Glomerular visceral epithelial cell (primary cell): Measurements from ENCODE around the gene ZBTB48.

Experiments
- DNase-seq: peaks from one replicate; pipeline ENCODE4 v3.0.0-alpha.2; 2016; ENCODE audit errors: extremely low spot score

The ZBTB48 gene

GRCh38 chr1:6572653-6573383 is 7.0 kb upstream of the ZBTB48 start:
- DNase-seq: no peak

- no peak for DNase-seq
Observed at GRCh38 chr1:6574025-6574620, 5.7 kb upstream of the ZBTB48 start.

DNA sequence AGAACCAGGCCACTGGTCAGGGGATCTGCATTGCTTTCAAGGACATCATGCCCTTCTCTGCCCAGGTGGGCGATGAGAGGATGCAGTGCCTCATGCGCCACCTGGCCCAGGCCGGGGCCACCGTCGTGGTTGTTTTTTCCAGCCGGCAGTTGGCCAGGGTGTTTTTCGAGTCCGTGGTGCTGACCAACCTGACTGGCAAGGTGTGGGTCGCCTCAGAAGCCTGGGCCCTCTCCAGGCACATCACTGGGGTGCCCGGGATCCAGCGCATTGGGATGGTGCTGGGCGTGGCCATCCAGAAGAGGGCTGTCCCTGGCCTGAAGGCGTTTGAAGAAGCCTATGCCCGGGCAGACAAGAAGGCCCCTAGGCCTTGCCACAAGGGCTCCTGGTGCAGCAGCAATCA is 5.0 kb upstream of the ZBTB48 start:
- no peak for DNase-seq

DNA sequence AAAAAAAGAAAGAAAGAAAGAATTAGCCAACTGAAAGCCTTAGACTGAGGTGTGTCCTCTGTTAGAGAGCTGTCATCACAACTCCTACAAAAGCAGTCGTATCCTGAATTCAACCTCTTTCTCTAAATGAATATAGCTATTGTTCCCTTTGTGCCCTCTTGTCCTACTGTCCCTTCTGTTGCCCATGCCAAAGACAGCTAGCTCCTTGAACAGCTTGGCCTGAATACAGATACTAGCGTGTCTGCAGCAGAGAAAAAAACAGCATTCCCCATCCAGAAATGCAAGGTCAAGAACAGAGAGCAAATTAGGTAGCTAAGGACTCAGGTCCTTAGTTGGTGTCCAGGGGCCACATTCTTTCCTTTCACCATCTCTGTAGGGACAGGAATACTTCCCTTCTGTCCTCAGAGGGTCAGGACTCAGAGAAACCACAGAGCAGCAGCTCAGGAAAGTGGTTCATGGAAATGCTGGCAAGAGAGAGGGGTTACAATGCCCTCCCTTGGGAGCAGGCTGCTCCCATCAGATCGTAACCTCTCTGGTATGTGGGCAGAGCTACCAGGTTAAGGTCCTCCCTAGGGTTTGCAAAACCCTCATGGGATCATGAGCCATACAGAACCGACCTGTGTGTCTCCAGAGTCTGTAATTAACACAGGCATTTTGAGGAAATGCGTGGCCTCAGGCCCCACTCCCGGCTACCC is 1.8 kb upstream of the ZBTB48 start:
- no peak for DNase-seq

GRCh38 chr1:6578624-6579373 is 995 bp upstream of the ZBTB48 start:
- no peak for DNase-seq

DNA sequence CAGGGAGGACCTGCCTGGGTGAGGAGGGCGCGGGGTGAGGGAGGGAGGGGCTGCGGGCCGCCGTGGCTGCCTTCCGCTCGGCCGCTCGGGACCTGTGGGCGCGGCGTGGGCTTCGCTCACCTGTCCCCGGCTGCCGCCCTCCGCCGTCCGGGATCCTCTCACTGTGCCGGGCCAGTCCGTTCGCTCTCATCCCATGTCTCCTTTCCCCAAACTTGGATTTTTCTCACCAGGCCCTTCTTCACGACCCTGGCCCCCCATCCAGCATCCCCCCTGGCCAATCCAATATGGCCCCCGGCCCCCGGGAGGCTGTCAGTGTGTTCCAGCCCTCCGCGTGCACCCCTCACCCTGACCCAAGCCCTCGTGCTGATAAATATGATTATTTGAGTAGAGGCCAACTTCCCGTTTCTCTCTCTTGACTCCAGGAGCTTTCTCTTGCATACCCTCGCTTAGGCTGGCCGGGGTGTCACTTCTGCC is 362 bp downstream of the ZBTB48 start:
- DNase-seq: no peak

DNA sequence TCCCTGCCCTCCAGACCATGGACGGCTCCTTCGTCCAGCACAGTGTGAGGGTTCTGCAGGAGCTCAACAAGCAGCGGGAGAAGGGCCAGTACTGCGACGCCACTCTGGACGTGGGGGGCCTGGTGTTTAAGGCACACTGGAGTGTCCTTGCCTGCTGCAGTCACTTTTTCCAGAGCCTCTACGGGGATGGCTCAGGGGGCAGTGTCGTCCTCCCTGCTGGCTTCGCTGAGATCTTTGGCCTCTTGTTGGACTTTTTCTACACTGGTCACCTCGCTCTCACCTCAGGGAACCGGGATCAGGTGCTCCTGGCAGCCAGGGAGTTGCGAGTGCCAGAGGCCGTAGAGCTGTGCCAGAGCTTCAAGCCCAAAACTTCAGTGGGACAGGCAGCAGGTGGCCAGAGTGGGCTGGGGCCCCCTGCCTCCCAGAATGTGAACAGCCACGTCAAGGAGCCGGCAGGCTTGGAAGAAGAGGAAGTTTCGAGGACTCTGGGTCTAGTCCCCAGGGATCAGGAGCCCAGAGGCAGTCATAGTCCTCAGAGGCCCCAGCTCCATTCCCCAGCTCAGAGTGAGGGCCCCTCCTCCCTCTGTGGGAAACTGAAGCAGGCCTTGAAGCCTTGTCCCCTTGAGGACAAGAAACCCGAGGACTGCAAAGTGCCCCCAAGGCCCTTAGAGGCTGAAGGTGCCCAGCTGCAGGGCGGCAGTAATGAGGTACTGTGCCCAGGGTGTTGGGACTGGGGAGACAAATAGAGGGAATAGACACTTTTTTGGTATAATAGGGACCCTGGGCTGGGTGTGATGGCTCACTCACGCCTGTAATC is 1.0 kb downstream of the ZBTB48 start:
- no peak for DNase-seq

DNA sequence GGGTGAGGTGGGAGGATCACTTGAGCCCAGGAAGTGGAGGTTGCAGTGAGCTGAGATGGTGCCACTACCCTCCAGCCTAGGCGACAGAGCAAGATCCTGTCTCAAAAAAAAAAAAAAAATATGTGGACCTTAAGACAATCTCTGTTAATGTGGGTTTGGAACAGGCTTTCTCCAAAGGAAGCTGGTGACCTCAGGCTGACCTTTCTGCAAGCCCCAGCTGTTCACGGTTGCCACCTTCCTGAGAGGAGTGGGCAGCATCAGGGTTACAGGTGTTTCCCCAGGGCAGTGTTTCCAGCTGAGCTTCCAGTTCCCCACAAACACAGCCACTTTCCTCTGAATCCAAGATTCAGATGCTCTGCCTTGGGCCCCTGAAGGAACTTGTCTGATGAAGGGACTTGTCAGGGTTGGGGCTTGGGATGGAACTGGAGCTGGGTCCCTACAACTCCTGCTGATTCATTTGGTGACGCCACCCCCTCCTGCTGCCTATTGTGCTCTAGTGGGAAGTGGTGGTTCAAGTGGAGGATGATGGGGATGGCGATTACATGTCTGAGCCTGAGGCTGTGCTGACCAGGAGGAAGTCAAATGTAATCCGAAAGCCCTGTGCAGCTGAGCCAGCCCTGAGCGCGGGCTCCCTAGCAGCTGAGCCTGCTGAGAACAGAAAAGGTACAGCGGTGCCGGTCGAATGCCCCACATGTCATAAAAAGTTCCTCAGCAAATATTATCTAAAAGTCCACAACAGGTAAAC is 1.9 kb downstream of the ZBTB48 start:
- DNase-seq: no peak

DNA sequence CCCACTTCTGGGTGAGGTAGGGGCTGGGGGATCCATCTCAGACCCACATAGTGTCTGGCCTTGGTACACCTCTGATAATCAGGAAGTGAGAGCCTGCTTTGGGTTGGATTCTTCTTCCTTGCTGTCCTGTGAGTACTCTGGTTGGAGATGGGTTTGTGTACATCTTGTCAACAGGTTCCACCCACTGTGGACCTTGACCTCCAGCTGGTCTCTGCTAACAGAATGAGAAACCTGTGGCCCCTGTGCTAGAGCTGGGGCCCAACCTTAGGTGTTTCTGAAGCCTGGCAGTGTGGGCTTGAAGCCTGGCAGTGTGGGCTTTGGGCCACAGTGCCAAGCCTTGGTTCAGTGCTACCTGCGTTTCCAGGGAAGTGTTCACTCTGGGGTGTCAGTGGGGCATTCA is 2.6 kb downstream of the ZBTB48 start:
- no peak for DNase-seq

GRCh38 chr1:6584126-6585080 is 4.6 kb downstream of the ZBTB48 start:
- DNase-seq: no peak

DNA sequence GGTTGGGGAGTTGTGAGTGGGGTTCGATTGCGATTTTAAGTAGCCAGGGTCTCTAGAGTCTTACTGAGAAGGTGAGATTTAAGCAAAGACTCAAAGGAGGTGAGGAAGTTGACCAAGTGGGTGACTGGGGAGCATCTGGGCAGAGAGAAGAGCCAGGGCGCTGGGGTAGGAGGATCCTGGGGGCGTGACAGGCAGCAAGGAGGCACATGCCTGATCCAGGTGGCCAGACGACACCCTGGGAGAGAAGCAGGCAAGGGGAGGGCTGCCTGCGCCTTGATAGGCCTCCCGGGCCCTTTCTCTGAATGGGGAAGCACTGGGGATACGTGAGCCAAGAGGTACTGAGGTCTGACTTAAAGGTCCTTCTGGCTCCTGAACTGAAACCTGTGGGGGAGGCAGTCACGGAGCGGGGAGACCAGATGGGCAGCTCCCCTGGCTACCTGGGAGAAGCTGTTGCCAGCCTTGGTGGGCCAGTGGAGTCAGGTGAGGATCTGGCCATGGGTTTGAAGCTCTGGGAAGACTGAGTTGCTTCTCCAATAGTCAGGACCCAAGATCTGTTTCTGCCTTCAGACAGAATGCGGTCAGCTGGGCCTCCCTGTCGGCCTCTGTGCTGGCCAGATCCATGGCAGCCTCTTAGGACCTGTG is 5.4 kb downstream of the ZBTB48 start:
- no peak for DNase-seq

- no peak for DNase-seq
Observed at GRCh38 chr1:6585841-6586240, 6.0 kb downstream of the ZBTB48 start.

DNA sequence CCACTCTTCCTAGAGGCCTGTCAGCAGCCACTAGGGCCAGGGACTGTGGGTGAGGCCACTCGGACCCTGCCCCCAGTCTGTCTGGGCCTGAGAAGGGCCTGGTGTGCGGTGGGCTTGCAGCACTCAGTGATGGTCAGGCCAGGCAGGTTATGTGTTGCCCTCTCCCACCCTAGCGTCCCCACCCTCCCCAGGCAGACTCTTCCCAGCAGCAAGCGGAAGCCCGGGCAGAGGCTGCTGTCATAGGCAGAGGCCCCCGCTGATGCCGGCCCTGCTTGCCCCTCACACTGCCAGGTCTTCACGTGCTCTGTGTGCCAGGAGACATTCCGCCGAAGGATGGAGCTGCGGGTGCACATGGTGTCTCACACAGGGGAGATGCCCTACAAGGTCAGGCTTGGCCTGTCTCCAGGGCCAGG is 6.6 kb downstream of the ZBTB48 start:
- DNase-seq: no peak

DNA sequence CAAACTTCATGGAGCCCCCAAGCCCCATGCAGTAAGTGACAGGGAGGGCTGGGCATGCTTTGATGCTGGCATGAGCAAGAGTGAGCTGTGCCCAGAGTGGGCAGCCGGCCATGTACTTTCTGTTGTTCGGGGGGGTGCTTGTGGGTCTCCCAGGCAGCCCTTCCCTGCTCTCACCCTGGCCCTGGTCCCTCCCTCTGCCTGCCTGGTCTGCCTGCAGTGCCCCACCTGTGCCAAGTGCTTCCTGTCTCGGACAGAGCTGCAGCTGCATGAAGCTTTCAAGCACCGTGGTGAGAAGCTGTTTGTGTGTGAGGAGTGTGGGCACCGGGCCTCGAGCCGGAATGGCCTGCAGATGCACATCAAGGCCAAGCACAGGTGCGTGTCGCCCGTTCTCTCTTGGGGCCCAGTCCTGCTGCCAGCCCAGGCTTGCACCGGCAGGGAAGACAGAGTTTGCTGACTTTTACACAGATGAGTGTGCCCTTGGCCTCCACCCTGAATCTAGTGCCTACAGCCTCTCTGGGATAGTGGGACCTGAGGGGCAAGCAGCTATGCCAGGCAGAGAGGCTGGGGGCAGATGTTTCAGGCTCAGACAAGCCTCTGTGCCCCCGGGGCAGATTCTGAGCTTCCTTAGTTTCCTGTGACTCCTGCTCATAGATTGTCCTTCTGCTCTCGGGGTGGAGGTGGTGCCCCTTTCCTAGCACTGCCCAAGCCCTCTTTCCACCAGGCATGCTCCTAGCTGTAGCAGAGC is 7.6 kb downstream of the ZBTB48 start:
- DNase-seq: no peak

GRCh38 chr1:6588128-6588892 is 8.5 kb downstream of the ZBTB48 start:
- DNase-seq: no peak

- no peak for DNase-seq
Observed at GRCh38 chr1:6588893-6589520, 9.2 kb downstream of the ZBTB48 start.

DNA sequence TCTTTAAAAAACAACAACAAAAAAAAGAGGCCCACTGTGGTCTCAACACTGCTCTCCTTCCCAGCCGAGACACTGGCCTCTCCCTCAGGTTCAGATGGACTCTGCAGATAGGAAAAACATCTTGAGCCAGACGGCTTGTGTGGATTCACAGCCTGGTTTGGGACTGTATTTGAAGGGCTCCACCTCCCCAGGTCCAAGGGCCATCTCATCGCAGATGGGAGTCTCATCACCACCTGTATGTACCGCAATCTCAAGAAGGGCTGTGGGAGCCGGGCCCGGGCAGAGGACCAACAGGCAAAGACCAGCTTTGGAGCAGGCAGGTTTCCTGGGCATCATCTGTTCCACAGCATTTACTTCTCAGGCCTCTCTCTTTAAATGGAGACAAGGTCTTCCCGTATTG is 10.3 kb downstream of the ZBTB48 start:
- no peak for DNase-seq
